GM12873 (cell line): Measurements from ENCODE around the gene GPS1.

ENCODE experiments used
- CTCF ChIP-seq: IDR thresholded peaks from 2 replicates; pipeline ENCODE4 v1.5.1; 2012; ENCODE audit warnings: low read depth, mild to moderate bottlenecking, moderate library complexity, low read length, control low read depth; ENCODE audit not compliant: insufficient read depth; ENCODE audit errors: missing control alignments

GPS1 gene

GRCh38 chr17:82045936-82046484, 5.7 kb upstream of the GPS1 start:
- no peak for TF ChIP-seq CTCF

GRCh38 chr17:82046903-82047302, 4.8 kb upstream of the GPS1 start:
- no peak for TF ChIP-seq CTCF

- no peak for TF ChIP-seq CTCF
Observed at GRCh38 chr17:82047379-82047778, 4.3 kb upstream of the GPS1 start.

GRCh38 chr17:82047914-82048570, 3.7 kb upstream of the GPS1 start:
- TF ChIP-seq CTCF: no peak

- no peak for TF ChIP-seq CTCF
Observed at GRCh38 chr17:82048571-82048971, 3.1 kb upstream of the GPS1 start.

- no peak for TF ChIP-seq CTCF
Observed at GRCh38 chr17:82049106-82049505, 2.6 kb upstream of the GPS1 start.

GRCh38 chr17:82049521-82049971, 2.2 kb upstream of the GPS1 start:
- TF ChIP-seq CTCF: no peak
